ENCODE data around the gene SDR9C7.
"Not testable (repeated sequence)": the region's sequence is repeated elsewhere in the genome, so short reads cannot be mapped to it uniquely, and the experiment has no call there.

Gene SDR9C7

GRCh38 chr12:56884421-56884820 is 49.8 kb downstream of the SDR9C7 start:
- no peak for DNase-seq (ENCODE audit: extremely low spot score)
- POLR2A ChIA-PET: no interaction called here
- CTCF ChIA-PET: no interaction called here
- no peak for TF ChIP-seq L3MBTL2 (conservative IDR thresholded peaks at IDR 0.05)
- TF ChIP-seq SP1 (IDR thresholded peaks at IDR 0.05): no peak
- TF ChIP-seq, protein P1, sequence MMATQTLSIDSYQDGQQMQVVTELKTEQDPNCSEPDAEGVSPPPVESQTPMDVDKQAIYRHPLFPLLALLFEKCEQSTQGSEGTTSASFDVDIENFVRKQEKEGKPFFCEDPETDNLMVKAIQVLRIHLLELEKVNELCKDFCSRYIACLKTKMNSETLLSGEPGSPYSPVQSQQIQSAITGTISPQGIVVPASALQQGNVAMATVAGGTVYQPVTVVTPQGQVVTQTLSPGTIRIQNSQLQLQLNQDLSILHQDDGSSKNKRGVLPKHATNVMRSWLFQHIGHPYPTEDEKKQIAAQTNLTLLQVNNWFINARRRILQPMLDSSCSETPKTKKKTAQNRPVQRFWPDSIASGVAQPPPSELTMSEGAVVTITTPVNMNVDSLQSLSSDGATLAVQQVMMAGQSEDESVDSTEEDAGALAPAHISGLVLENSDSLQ (IDR thresholded peaks at IDR 0.05): no peak
- no peak for TF ChIP-seq ARNT (IDR thresholded peaks at IDR 0.05)
- TF ChIP-seq SUZ12 (IDR thresholded peaks at IDR 0.05): no peak
- no peak for TF ChIP-seq ZNF384 (IDR thresholded peaks at IDR 0.05)
- no peak for TF ChIP-seq CTBP1 (IDR thresholded peaks at IDR 0.05; ENCODE audit: borderline replicate concordance)
- no peak for TF ChIP-seq TARDBP (IDR thresholded peaks at IDR 0.05)
- no peak for TF ChIP-seq ELF4 (IDR thresholded peaks at IDR 0.05)

- POLR2A ChIA-PET; CTCF ChIA-PET; DNase-seq (ENCODE audit: extremely low spot score): not testable (repeated sequence)
Observed at GRCh38 chr12:56882407-56882806, 51.8 kb downstream of the SDR9C7 start.

DNA sequence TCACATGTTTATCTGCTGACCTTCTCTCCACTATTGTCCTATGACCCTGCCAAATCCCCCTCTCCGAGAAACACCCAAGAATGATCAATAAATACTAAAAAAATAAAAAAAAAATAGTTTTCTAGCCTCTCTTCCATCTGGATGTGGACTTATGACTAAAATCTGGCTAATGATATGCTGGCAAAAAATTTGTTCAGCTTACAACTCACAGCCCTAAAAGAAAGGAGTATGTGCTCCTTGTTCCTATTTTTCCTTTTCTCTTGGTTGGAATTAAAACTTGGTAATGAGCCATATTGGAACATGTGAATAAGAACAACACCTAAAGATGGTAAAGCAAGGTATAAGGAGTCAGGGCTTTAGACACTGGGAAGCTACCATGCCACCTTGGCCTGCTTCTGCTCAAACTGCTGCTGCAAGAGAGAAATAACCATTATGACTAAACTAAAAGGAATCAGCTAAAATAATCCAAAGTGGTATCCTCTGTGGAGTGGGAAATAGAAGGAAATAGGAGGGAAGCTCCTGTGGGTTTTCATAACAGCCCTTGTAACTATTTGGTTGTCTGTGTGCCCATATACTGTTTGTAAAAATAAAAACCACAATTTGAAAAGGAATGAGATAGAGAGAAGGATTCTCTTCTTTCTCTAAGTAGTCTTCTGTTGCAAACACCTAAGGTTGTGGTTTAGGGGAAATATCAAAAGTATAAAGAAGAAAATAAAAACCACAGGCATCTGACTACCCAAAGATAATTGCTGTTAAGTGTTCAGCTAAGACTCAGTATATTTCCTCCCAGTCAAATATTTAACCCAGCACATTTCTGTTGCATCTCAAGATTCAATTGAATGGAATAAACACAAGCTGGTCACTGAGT is 53.8 kb downstream of the SDR9C7 start:
- ChIA-PET POLR2A (no interaction called here), CTCF (no interaction called here)
- no peak for DNase-seq (ENCODE audit: extremely low spot score)
- TF ChIP-seq FOXA1 (IDR thresholded peaks at IDR 0.05) (no peak), ARNT (IDR thresholded peaks at IDR 0.05) (no peak), L3MBTL2 (conservative IDR thresholded peaks at IDR 0.05) (no peak), ELF4 (IDR thresholded peaks at IDR 0.05) (no peak), TARDBP (IDR thresholded peaks at IDR 0.05) (no peak), FOXM1 (IDR thresholded peaks at IDR 0.05; ENCODE audit: borderline replicate concordance) (no peak), FOXK2 (IDR thresholded peaks at IDR 0.05) (no peak), NFRKB (IDR thresholded peaks at IDR 0.05) (no peak), BHLHE40 (IDR thresholded peaks at IDR 0.05; ENCODE audit: borderline replicate concordance) (no peak), SUZ12 (IDR thresholded peaks at IDR 0.05) (no peak), CTBP1 (IDR thresholded peaks at IDR 0.05; ENCODE audit: borderline replicate concordance) (no peak), LEF1 (IDR thresholded peaks at IDR 0.05; ENCODE audit: borderline replicate concordance) (no peak), ZNF384 (IDR thresholded peaks at IDR 0.05) (no peak), HDGF (IDR thresholded peaks at IDR 0.05; ENCODE audit: borderline replicate concordance) (no peak), SP1 (IDR thresholded peaks at IDR 0.05) (no peak)
- TF ChIP-seq, protein P1 (IDR thresholded peaks at IDR 0.05): no peak

DNA sequence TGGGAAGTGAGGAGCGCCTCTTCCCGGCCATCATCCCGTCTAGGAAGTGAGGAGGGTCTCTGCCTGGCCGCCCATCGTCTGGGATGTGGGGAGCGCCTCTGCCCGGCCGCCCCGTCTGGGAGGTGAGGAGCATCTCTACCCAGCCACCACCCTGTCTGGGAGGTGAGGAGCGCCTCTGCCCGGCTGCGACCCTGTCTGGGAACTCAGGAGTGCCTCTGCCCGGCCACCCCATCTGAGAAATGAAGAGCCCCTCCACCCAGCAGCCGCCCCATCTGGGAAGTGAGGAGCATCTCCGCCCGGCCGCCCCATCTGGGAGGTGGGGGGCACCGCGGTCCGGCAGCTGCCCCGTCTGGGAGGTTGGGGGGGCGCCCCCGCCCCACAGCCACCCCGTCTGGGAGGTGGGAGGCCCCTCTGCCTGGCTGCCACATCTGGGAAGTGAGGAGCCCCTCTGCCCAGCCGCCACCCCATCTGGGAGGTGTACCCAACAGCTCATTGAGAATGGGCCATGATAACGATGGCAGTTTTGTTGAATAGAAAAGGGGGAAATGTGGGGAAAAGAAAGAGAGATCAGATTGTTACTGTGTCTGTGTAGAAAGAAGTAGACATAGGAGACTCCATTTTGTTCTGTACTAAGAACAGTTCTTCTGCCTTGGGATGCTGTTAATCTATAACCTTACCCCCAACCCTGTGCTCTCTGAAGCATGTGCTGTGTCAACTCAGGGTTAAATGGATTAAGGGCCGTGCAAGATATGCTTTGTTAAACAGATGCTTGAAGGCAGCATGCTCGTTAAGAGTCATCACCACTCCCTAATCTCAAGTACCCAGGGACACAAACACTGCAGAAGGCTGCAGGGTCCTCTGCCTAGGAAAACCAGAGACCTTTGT is 54.7 kb downstream of the SDR9C7 start:
- POLR2A ChIA-PET; CTCF ChIA-PET; DNase-seq (ENCODE audit: extremely low spot score): not testable (repeated sequence)

DNA sequence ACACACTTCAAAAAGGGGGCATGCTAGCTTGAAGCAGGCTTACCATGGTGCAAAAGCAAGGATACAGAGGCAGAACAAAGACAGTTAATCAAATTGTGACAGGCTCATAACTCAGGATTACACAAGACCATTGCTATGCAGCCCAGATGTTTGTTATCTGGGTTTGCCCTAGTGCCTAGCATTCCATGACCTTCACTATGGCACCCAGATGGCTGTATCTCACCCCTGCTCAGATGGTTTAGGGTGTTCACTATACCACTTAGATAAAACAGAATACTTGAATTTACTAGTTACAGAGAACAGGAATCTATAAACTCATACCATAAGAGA is 56.2 kb downstream of the SDR9C7 start:
- TF ChIP-seq ARNT (IDR thresholded peaks at IDR 0.05) (no peak), SP1 (IDR thresholded peaks at IDR 0.05) (no peak), FOXM1 (IDR thresholded peaks at IDR 0.05; ENCODE audit: borderline replicate concordance) (no peak), LEF1 (IDR thresholded peaks at IDR 0.05; ENCODE audit: borderline replicate concordance) (no peak), SUZ12 (IDR thresholded peaks at IDR 0.05) (no peak), FOXA1 (IDR thresholded peaks at IDR 0.05) (no peak), HDGF (IDR thresholded peaks at IDR 0.05; ENCODE audit: borderline replicate concordance) (no peak), ZNF384 (IDR thresholded peaks at IDR 0.05) (no peak), TARDBP (IDR thresholded peaks at IDR 0.05) (no peak), BHLHE40 (IDR thresholded peaks at IDR 0.05; ENCODE audit: borderline replicate concordance) (no peak), FOXK2 (IDR thresholded peaks at IDR 0.05) (no peak), L3MBTL2 (conservative IDR thresholded peaks at IDR 0.05) (no peak), NFRKB (IDR thresholded peaks at IDR 0.05) (no peak), ELF4 (IDR thresholded peaks at IDR 0.05) (no peak)
- TF ChIP-seq, protein P1 (IDR thresholded peaks at IDR 0.05): no peak
- no peak for DNase-seq (ENCODE audit: extremely low spot score)

GRCh38 chr12:56877195-56878009 is 56.8 kb downstream of the SDR9C7 start:
- ChIA-PET CTCF (no interaction called here), POLR2A (no interaction called here)
- no peak for DNase-seq (ENCODE audit: extremely low spot score)
- no peak for TF ChIP-seq L3MBTL2 (conservative IDR thresholded peaks at IDR 0.05)
- TF ChIP-seq HDGF (IDR thresholded peaks at IDR 0.05; ENCODE audit: borderline replicate concordance): no peak
- TF ChIP-seq NFRKB (IDR thresholded peaks at IDR 0.05): no peak
- TF ChIP-seq, protein P1 (IDR thresholded peaks at IDR 0.05): no peak
- TF ChIP-seq CTBP1 (IDR thresholded peaks at IDR 0.05; ENCODE audit: borderline replicate concordance): no peak
- no peak for TF ChIP-seq ZNF384 (IDR thresholded peaks at IDR 0.05)
- no peak for TF ChIP-seq FOXA1 (IDR thresholded peaks at IDR 0.05)
- TF ChIP-seq SP1 (IDR thresholded peaks at IDR 0.05): no peak
- no peak for TF ChIP-seq SUZ12 (IDR thresholded peaks at IDR 0.05)
- TF ChIP-seq FOXM1 (IDR thresholded peaks at IDR 0.05; ENCODE audit: borderline replicate concordance): no peak
- TF ChIP-seq BHLHE40 (IDR thresholded peaks at IDR 0.05; ENCODE audit: borderline replicate concordance): no peak
- TF ChIP-seq FOXK2 (IDR thresholded peaks at IDR 0.05): no peak
- no peak for TF ChIP-seq ELF4 (IDR thresholded peaks at IDR 0.05)
- no peak for TF ChIP-seq LEF1 (IDR thresholded peaks at IDR 0.05; ENCODE audit: borderline replicate concordance)
- no peak for TF ChIP-seq TARDBP (IDR thresholded peaks at IDR 0.05)
- no peak for TF ChIP-seq ARNT (IDR thresholded peaks at IDR 0.05)

More for the DNA sequence above, 56.2 kb downstream of the SDR9C7 start:
- CTCF ChIA-PET: no interaction called here
- POLR2A ChIA-PET: no interaction called here

Data from HEK293T (cell line).